Measurements from ENCODE around the gene SESN1.

Gene SESN1

DNA sequence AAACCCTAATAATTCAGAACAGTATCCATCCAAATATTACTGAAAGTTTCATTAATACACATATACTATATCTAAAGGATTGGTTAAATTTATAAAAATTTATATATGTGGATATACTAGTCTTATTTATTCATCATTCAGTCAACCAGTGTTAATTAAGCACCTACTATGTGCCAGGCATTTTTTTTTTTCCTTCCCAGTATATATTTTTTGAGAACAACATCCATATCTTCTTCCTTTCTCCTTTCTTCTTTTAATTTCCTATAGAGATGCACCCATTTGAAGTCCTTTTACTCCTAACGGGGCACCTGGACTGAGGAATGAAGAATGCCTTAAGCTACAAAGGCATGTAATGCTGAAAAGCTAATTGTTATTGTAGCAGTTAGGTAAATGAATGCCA lies 72.8 kb downstream of the SESN1 start:
- no peak for TF ChIP-seq CTCF (conservative IDR thresholded peaks at IDR 0.05; ENCODE audit: low read length)
- no peak for DNase-seq (ENCODE audit: low read depth)
- no peak overlapping the region for H3K4me3 ChIP-seq (ENCODE audit: low read length)

GRCh38 chr6:109019911-109020310 lies 74.7 kb downstream of the SESN1 start:
- DNase-seq (ENCODE audit: low read depth), result no peak
- no peak for TF ChIP-seq CTCF (conservative IDR thresholded peaks at IDR 0.05; ENCODE audit: low read length)
- no peak overlapping the region for H3K4me3 ChIP-seq (ENCODE audit: low read length)

GRCh38 chr6:109015176-109015575 lies 79.5 kb downstream of the SESN1 start:
- no peak for DNase-seq (ENCODE audit: low read depth)
- no peak overlapping the region for H3K4me3 ChIP-seq (ENCODE audit: low read length)
- TF ChIP-seq CTCF (conservative IDR thresholded peaks at IDR 0.05; ENCODE audit: low read length), result no peak

DNA sequence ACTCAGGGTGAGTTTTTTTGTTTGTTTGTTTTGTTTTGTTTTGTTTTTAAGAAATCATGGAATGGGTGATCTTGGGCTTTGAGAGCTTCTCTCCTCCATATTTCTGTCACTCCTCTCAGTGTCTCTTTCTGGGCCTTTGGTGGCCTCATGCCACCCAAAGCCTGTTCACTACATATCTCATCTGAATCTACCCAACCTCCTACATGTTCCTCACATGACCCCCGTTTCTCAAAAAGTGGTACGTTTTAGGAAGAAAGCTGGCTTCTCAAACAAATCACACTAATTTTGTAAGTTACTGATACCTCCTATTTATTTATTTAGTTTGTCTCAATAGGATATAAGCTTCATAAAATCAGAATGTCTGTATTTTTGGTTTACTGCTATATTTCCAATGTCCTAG lies 80.0 kb downstream of the SESN1 start:
- H3K4me3 ChIP-seq (ENCODE audit: low read length), result no peak overlapping the region
- no peak for TF ChIP-seq CTCF (conservative IDR thresholded peaks at IDR 0.05; ENCODE audit: low read length)
- no peak for DNase-seq (ENCODE audit: low read depth)

DNA sequence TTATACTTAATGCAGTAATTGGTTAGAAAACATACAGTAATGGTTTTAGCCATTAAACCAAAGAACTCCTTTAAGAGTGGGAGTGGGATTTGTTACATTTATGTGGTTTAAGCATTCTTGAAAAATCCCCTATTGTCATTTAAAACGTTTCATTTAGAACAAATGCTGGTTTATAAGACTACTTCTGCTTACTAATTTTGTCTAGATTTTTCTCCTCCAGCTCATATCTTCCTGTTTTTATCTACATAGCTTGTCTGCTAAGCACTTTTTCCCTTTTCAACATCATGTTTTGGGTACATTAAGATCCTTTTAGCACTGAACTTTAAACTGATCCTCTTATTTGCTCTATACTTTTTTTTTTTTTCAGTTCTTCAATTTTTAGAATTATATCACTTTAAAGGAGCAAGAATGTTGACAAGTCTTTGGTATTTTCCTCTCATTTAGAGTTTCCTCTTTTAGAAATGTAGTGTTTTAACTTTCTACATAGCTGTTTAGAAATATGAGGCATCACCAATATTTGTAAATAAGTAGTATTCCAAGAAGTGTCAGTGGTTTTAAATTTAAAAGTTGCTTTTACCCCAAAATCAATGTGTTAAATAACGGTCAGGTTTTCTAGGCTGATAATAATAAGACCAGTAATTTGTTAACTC lies 80.9 kb downstream of the SESN1 start:
- TF ChIP-seq CTCF (conservative IDR thresholded peaks at IDR 0.05; ENCODE audit: low read length), result no peak
- no peak for DNase-seq (ENCODE audit: low read depth)
- H3K4me3 ChIP-seq (ENCODE audit: low read length), result no peak overlapping the region

DNA sequence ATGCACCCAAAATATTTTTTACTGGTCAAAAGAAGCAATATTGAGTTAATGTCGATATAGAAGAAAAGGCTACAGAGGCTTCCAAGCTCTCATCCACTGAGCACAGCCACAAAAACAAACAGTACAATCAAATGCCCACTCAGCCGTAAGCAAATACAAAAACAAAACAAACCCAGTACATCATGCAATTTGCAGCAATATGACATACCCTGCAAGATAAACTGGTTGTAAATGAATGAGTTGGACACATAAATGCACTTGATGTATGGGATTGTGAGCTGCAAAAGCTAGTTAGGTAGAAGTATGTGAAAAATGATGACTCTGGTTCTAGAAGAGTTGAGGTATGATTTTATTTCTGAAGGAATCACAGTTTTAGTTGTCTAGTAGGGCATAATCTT lies 83.9 kb downstream of the SESN1 start:
- H3K4me3 ChIP-seq (ENCODE audit: low read length), result no peak overlapping the region
- TF ChIP-seq CTCF (conservative IDR thresholded peaks at IDR 0.05; ENCODE audit: low read length), result no peak
- DNase-seq (ENCODE audit: low read depth), result no peak

DNA sequence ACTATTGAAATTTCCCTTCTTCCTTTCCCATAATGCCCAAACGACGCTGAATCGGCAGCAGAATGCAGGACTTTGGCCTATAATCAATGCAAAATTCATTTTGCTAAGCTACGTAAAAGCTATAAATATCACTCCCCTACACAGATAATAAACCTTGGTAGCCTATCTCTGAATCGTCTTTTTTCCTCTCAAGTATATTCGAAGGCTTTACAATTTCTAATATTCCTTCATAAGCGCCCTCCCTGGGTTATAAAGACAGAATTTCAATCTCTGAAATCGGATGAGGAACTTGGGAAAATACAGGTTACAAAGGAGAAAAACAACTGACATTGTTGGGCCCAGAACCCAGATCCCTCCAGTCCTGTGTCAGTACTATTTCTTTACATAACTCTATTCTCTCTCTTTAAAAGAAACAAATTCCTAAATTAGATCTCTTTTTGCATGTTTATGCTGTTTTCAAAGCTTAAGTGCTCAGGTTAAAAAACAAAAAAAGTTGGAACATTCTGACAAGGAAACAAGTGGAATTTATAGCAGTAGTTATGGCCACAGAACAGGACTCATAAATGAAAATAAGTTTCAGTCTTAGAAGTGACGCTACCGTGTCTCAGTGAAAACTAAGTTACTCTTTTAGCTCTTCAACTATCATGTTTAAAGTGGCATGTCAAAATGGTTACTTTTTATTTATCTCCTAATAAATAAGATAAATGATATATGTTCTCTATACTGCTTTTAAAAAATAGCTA lies 84.5 kb downstream of the SESN1 start:
- H3K4me3 ChIP-seq (ENCODE audit: low read length), result peak overlapping the region; percentile 83
- DNase-seq (ENCODE audit: low read depth), result no peak
- TF ChIP-seq CTCF (conservative IDR thresholded peaks at IDR 0.05; ENCODE audit: low read length), result no peak
